GM19351 (cell line): ENCODE results near the gene CNKSR2.

Experiments used
- ATAC-seq: cut with Tn5 transposase; IDR thresholded peaks from one replicate; pipeline ENCODE4 v1.9.1; 2021; ENCODE audit warnings: mild to moderate bottlenecking, moderate library complexity; ENCODE audit not compliant: unreplicated experiment

CNKSR2 gene

GRCh38 chrX:21590012-21590776 lies 216.0 kb downstream of the CNKSR2 start:
- ATAC-seq = no peak

- ATAC-seq = no peak
These were observed 231.8 kb downstream of the CNKSR2 start for GRCh38 chrX:21606002-21606401.

- ATAC-seq = no peak
These were observed 235.9 kb downstream of the CNKSR2 start for GRCh38 chrX:21610168-21610567.

GRCh38 chrX:21612154-21612553 lies 237.9 kb downstream of the CNKSR2 start:
- no peak for ATAC-seq

- no peak for ATAC-seq
These were observed 242.2 kb downstream of the CNKSR2 start for GRCh38 chrX:21616386-21616785.

- ATAC-seq = no peak
These were observed 246.0 kb downstream of the CNKSR2 start for GRCh38 chrX:21620234-21620633.

GRCh38 chrX:21623778-21624501 lies 249.7 kb downstream of the CNKSR2 start:
- ATAC-seq = no peak

- no peak for ATAC-seq
These were observed 257.8 kb downstream of the CNKSR2 start for GRCh38 chrX:21632027-21632426.

- no peak for ATAC-seq
These were observed 264.1 kb downstream of the CNKSR2 start for GRCh38 chrX:21638311-21638710.

- no peak for ATAC-seq
These were observed 265.6 kb downstream of the CNKSR2 start for GRCh38 chrX:21639775-21640174.

GRCh38 chrX:21645431-21645830 lies 271.2 kb downstream of the CNKSR2 start:
- no peak for ATAC-seq

GRCh38 chrX:21645886-21646285 lies 271.7 kb downstream of the CNKSR2 start:
- ATAC-seq = no peak

- ATAC-seq = no peak
These were observed 281.8 kb downstream of the CNKSR2 start for GRCh38 chrX:21655901-21656586.

- no peak for ATAC-seq
These were observed 282.5 kb downstream of the CNKSR2 start for GRCh38 chrX:21656587-21657317.

GRCh38 chrX:21657318-21658151 lies 283.3 kb downstream of the CNKSR2 start:
- ATAC-seq = no peak

GRCh38 chrX:21658152-21658737 lies 284.0 kb downstream of the CNKSR2 start, which contains the start of gene KLHL34:
TSS of gene KLHL34 (minus strand) at chrX:21658330. CDS start at chrX:21657788, 542 bp downstream.
- no peak for ATAC-seq

GRCh38 chrX:21658746-21659145 lies 284.5 kb downstream of the CNKSR2 start:
- no peak for ATAC-seq

GRCh38 chrX:21659320-21659719 lies 285.1 kb downstream of the CNKSR2 start:
- ATAC-seq = no peak

GRCh38 chrX:21660156-21660555 lies 285.9 kb downstream of the CNKSR2 start:
- no peak for ATAC-seq

- ATAC-seq = no peak
These were observed 287.1 kb downstream of the CNKSR2 start for GRCh38 chrX:21661316-21661715.
